ENCODE data around the gene FAM227A.
"Not testable (repeated sequence)": the region's sequence is repeated elsewhere in the genome, so short reads cannot be mapped to it uniquely, and the experiment has no call there.

Gene FAM227A

DNA sequence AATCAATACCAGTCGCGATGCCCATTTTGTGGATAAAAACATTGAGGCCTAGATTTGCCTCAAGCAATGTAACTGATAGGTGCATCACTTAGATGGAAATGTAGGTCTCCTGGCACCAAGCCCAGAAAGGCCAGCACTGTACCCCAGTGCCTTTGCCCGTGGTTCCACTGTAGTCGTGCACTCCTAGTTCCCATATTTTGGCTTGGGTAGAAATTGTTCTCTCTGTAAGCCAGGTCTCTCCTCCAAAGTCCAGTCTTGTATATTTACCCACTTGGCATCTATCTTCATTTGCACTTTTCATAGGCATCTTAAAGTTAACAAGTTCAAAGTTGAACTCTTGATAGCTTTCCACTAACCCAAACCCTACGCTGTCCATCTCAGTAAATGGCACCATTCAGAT is 44.6 kb downstream of the FAM227A start:
- DNase-seq (ENCODE audit: low read depth in 2 of 2) = no peak

DNA sequence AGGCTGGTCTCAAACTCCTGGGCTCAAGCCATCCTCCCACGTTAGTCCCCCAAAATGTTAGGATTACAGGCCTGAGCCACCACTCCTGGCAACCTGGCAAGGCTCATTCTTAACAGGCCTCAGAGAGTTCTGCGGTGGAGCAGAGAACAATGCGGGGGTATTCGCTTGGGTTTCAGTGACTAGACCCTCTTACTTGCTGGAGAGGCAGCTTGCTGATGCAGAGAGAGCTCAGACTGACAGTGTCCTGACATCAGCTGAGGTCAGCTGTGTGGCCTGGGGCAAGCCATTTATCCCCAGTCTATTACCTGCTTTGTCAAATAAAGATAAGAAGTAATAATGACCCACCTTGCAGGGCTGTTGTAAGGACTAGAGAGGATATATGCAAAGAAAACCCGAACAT is 46.0 kb downstream of the FAM227A start:
- no peak for DNase-seq (ENCODE audit: low read depth in 2 of 2)

DNA sequence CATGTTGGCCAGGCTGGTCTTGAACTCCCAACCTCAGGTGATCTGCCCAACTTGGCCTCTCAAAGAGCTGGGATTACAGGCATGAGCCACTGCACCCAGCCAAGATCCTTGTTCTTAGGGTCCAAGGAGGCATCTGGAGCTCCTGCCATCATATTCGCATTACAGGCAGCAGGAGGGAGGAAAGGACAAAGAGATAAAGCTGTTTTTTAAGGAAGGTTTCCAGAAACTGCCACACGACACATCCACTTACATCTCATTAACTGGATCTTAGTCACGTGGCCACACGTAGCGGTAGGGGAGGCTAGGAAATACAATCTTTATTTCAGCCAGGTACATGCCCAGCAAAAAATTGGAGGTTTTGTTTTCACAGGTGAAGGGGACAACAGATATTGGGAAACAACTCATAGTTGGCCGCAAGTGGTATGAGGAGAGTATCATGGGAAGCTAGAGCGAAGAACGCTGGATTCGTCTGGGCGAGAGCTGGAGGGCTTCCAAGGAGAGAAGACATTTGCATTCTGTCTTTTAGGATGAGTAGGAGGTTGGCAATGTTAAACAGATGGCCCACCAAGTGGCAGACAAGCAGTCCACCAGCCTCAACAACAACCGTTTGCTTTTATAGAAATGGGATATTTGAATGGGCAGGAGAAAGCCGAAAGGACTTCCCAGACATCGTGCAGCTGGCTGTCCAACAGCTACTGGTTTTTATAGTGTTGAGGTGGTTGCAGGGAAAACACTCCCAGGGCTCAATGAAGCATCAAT is 47.0 kb downstream of the FAM227A start:
- DNase-seq (ENCODE audit: low read depth in 2 of 2) = no peak

DNA sequence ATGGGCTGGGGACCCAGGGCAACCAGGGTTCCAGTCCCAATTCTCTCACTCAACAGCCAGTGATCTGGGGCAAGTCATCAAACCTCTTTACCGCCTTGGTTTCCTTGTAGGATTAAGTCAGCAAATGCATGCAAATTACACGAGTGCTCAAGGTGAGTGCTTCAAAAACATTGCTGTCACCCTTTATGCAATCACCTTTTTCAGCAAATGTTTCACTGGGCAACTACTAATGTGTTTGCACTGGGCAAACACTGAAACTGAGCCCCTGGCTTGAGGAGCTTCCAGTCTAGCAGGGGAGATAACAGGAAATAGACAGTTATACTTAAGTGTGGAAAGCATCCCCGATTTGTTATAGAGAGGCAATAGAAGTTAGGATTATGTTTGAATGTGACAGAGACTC is 48.5 kb downstream of the FAM227A start:
- DNase-seq (ENCODE audit: low read depth in 2 of 2) = no peak

DNA sequence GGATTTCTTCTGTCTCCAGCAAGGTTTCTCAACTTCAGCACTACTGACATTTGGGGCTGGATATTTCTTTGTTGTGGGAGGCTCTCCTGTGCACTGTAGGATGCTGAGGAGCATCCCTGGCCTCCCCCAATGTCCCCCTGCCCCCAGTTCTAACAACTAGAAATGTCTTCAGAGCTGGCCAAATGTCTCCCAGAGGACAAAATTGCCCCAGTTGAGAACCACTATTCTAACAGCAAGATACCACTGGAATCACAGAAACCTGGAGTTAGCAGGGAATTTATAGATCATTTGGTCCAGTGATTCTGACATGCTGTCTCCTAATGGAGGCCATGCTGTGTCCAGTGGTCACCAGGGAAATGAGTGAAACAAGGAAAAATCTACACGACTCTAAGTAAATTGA is 54.0 kb downstream of the FAM227A start:
- no peak for DNase-seq (ENCODE audit: low read depth in 2 of 2)

DNA sequence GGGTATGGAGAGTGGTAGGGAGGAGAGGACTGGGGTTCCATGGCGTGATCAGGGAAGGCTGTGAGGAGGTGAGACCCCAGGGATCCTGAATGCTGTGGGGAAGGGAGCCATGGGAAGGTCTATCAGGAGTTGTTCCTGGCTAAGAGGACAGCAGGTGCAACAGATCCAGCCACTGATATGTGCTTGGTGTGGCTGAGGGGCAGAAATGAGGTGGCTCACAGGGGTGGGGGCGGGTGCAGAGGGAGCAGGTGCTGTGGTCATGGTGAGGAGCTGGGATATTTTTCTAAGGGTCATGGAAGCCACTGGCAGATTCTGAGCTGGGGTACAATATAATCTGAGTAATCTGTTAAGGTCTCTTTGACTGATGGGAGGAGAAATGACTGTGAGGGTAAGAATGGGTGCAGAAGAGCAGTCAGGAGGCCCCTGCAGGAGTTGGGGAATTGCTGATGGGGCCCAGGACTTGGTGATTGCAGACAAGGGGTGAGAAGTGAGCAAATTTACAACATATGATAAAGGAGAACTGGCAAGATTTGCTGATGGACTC is 54.9 kb downstream of the FAM227A start:
- DNase-seq (ENCODE audit: low read depth in 2 of 2) = no peak

DNA sequence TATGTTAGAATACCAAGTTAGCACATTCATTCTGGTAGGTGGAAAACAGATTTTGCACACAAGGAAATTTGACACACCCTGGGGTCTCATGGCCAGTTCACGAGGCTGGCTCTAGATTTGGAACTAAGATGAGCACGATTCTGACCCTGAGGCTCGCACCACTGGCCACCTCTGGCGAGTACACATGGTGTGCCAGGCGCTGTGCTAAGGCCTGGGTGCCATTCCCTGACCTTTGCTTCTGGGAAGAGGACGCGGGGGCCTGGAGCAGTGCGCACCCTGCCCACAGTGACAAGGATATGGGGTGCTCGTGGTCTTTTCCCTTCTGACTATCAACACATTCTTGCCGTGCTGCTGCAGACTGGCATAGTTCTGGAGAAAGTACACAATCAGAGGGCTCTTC is 56.7 kb downstream of the FAM227A start:
- no peak for DNase-seq (ENCODE audit: low read depth in 2 of 2)

DNA sequence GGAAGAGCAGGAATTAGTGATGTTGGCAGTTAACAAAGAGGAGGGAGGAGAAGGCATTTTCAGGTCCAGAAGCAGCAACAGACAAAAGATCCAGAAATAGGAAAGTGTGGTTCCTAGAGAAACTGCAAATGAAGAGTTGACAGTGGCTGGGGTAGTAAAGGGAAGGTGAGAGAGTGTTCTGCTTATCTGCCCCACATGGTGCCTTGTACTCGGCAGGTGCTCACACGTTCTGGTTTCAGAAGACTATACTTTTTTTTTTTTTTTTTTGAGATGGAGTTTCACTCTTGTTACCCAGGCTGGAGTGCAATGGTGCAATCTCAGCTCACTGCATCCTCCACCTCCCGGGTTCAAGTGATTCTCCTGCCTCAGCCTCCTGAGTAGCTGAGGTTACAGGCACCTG is 73.3 kb downstream of the FAM227A start:
- DNase-seq (ENCODE audit: low read depth in 2 of 2) = not testable (repeated sequence)

DNA sequence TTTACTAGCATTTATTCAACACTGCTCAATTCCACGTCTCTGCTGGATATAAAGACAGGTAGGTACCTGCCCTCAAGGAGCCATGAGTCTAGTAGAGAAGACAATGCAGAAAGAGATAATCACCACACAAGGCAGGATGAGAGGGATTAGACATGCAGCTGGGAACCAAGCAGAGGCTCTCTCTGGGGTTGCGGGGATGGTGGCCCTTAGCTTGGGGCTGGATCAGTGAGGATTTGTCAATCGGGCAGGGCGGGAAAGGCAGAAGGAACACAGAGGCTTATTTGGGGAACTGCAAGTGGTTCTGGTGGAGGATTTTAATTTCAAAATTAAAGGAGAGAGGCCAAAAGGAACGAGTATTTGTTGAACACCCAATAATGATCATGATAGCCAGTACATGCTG is 77.7 kb downstream of the FAM227A start:
- DNase-seq (ENCODE audit: low read depth in 2 of 2) = no peak

DNA sequence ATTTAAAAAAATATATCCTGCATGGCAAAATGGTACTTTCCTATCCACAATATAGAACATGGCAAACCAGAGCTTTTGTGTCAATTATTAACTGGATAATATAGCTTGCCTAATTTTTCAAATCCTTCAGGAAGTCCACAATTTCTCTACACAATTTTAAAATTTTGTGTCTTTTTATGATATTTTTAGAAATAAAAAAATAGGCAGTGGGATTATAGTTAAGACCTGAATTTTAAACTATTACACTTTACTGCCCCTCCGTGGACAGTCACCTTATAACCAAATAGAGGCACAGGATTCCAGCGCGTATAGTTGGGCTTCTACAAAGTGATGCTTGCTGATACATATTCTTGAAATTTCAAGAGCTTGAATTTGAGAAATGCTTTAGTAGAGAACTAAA is 84.1 kb downstream of the FAM227A start:
- DNase-seq (ENCODE audit: low read depth in 2 of 2) = peak in 1 of 2 experiments; percentile 15

DNA sequence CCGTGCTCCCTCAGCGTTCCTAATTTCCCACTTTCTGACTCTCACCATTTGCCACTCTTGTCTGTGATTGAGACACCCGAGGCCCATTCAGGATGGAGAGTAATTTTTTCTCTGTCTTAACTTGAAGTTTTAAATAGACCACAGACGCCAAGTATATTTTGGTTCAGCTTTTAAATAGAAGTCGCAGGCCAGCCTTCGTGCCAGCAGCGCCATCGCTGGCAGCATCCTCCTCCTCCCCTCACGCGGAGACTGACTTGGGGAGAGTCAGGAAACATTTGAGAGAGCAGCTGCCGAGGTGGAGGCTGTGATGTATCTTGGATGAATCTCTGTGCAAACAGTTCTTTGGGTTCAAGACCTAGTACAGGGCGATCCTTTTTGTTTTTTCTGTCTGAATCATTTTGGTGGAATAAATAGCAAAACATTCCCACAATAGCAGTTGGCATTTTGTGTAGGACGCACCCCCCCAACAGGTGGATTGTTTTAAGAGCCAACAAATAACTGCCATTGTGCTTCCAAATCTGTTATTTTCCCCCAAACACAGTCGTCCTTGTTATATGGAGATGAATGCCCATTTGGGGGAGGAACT is 85.3 kb downstream of the FAM227A start:
- peak; percentile 6 to 20 for DNase-seq (ENCODE audit: low read depth in 2 of 2)

DNA sequence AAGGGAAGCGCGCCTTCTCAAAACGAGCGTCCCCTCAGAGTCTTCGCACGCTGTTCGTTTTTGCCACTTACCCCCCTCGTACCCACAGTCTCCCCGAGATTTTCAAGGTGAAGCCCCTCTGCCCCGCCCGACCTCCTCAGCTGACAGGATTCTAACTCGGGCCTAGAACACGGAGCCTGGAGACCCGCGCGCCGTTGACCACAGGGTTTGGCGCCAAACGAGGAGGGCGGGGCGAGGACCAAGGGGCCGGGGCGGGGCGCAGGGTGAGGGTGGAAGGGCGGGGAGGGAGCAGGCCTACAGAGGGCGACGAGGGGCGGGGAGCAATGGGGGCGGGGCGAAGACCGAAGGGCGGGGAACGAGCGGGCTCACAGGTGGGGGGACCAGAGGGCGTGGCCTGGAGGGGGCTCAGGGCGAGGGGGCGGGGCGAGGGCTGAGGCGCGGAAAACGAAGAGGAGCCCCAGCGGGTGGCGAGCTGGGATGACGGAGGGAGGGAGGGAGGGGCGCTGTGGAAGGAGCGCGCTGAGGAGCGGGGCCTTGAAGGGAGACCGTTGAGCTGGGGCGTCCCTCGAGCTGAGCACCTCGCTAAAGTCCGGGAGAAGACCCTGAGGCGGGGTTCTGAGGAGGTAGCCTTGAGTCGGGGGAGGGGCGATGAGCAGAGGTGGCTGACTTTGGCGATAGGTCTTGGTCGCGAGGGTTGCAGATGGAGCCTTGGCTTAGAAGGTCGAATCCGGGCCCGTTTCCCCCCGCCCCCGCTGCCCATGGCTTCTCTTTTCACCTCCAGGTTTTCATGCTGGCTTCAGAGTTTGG is 86.0 kb downstream of the FAM227A start, which contains the start of gene DMC1:
Gene DMC1, minus strand, starts transcription at position 212 of the 807 bp plus-strand sequence. CDS start 1,927 bp downstream, outside the sequence.
- peak; percentile 93 to 99 for DNase-seq (ENCODE audit: low read depth in 2 of 2)

DNA sequence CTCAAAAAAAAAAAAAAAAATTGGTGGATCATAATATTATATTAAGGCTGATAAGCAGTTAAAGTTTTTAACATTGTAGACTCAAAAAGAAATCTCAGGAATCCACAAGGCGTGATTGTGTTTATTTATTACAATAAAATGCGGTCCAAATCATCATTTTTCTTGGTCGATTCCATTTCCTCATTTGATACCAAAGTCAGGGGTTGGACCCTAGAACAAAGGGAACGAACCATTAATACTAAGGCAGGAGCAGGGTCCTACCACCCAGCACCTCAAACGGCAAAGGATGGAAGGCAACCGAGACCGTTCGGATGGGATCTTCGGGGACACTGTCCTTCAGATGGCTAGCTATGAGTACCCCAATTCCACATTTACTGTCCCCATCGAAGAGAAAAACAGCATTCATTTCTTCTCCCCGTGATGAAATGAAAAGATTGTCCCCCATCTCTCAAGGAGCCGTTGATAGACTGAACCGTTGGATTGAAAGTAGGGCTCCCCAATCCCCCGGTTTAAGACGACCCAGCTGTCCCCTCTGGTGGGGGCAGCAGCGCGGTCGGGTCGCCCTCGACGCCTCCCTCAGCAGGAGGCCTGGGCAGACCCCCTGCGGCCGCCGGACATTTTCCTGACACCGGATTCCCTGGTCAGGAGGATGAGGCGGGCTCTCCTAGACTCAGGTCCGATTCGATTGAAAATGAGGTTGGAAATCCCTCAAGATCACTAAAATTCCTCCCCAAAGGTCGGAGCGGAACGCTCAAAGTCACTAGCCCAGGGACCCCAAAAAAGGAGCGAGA is 86.8 kb downstream of the FAM227A start:
- DNase-seq (ENCODE audit: low read depth in 2 of 2) = peak in 1 of 2 experiments; percentile 1

DNA sequence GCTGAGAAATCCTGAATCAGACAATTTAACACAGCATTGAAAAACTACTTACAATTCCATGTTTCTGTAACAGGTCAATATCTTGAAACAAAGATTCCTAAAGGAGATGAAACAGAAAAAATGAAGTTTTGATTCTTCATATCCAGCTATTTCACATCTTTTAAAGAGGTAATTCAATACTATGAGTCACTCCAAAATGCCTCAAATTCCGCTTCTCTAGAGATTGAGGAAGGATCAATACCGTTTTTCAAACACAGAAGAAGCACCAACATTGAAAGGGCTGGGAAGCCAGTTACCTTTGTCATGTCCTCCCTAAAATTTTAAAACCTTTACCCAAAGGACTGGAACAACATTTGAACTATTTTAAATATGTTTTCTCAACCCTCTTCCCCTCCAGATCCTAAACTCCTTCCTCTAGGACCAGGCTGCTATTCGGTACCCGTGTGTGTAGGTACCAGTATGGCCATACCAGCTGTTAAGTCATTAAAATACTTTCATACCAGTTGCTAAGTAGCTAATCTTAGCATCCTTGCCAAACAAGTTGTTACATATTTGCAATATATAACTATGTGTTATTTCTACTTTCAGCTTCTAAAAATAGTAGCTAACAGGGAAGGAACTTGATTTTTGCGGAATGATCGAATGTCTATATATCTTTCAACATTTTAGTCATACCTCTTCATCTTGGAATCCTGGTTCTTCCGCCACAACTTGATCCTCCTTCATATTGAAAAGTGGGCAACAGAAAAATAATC is 88.5 kb downstream of the FAM227A start:
- no peak for DNase-seq (ENCODE audit: low read depth in 2 of 2)

DNA sequence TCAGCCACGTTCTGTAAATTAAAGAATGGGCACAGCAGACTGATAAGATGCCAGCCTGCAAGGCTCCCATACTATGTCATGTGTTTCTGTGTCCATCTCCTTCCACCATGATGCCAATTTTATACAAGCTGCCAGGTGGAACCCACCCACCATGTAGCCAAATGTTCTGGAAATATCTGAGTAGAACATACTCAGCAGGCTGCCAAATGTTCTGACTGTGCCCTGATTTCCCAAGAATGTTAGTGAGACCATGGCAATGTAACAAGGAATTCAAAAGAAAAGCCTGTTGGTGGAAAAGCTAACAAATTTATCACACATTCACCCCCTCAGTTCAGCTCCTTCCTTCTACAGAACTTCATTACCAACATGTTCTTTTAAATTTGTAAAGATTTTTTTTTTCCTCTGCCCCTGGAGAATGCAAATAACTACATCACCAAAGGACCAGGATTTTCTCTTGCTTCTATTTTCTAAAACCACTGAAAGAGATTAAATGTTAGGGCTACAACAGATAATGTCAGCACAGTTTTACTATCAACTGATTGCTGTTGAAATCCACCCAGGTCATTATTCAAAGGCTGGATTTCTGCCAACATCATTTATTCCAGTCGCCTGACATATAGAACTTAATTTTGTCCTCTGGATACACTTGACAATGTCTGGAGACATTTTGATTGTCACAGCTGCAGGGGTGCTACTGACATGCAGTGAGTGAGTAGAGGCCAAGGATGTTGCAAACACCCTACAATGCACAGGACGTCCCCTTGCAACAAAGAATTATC is 89.3 kb downstream of the FAM227A start:
- DNase-seq (ENCODE audit: low read depth in 2 of 2) = no peak

DNA sequence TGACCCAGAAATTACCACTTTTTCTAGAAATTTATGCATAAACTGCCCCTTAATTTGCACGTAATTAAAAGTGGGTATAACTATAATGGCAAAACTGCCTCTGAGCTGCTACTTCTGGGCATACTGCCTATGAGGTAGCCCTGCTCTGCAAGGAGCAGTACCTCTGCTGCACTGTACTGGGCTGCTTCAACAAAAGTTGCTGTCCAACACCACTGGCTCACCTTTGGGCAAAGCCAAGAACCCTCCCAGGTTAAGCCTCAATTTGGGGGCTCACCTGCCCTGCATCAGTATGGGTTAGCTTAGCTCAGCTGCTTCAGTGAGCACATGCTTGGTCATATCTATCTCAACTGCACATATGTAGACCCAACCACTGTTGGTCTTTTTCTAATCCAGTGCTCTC is 90.8 kb downstream of the FAM227A start:
- no peak for DNase-seq (ENCODE audit: low read depth in 2 of 2)

DNA sequence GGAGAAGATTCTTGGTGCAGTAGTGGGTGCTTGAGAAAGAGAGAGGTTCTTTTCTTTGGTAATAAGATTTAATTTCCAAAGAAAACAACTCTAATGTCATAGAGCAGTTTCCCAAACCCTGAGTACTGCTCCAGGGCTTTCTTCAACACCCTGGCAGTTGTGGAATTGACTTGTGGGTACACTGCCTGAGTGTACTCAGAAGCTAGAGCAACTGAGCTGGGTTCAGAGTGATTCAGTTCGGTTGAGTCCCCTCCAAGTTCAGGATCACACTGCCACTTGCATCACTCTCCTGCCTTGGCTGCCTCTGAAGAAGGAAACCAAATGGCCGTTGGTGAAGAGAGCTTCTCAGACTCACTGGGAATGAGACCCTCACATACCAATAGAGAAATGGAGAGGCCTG is 91.5 kb downstream of the FAM227A start:
- DNase-seq (ENCODE audit: low read depth in 2 of 2) = no peak

DNA sequence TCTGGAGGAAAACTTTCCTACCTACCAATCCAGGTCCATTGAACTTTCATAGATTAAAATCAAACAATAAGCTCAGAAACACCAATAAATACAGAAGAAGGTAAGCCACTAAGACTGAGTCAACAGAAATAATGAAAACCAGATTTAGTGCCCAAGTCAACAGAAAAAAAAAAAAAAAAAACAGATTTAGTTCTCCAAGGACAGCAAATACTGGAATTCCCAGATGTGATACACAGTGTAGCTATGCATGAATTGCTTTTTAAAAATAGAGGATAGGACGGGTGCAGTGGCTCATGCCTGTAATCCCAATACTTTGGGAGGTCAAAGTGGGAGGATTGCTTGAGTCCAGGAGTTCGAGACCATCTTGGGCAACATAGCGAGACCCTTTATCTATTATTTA is 101.9 kb downstream of the FAM227A start:
- DNase-seq (ENCODE audit: low read depth in 2 of 2) = no peak

DNA sequence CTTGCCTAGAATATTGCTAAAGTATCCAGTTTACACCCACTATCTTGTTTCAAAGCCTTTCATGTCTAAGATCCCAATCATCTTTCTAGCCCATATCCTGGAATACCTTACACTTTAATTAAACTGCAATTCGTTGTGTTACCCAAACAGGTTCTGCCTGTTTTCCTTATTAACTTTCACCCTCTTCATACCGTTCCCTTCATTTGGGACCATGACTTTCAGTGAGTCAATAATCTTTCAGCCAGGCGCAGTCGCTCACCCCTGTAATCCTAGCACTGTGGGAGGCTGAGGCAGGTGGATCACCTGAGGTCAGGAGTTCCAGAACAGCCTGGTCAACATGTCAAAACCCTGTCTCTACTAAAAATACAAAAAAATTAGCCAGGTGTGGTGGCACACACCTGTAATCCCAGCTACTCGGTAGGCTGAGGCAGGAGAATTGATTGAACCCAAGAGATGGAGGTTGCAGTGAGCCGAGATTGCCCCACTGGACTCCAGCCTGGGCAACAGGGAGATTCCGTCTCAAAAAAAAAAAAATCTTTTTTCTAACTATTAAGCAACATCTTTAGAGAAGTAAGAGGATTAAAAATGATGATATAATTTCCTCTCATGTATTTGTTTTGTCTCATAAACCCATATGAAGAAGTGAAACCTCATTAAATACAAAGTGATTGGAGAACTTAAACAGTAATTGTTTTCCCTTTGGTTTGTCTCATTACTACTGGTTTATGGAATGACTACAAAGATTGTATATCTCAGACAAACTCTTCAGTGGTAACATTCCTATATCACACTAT is 106.9 kb downstream of the FAM227A start:
- no peak for DNase-seq (ENCODE audit: low read depth in 2 of 2)

All from stimulated activated CD4-positive, alpha-beta T cell treated with anti-CD3 and anti-CD28 coated beads, Interleukin-12 subunit alpha, Interleukin-12 subunit beta, amount 100 ng/mL, for 24 hours (primary cell).